Stimulated activated memory B cell treated with anti-CD40 and anti-IgM and Interleukin-4, amounts not matched to agents 10 μg/mL and 1 μg/mL and 100 μg/mL, for 72 hours (primary cell): ENCODE measurements around the gene TRIML1.
A peak's percentile ranks its signal among the peaks of the same experiment; 100 is the strongest.

Experiments
- ATAC-seq: fragments of 150-1000 bp; cut with Tn5 transposase; 2 replicates; pipeline ENCODE4 v1.10.0; 2021
- H3K27ac Mint-ChIP-seq: one replicate; pipeline ENCODE4 v1.8.0; 2022; ENCODE audit warnings: mild to moderate bottlenecking, mixed read lengths
- H3K27me3 Mint-ChIP-seq: one replicate; pipeline ENCODE4 v1.8.0; 2022; ENCODE audit warnings: mixed read lengths
- H3K36me3 Mint-ChIP-seq: one replicate; pipeline ENCODE4 v1.8.0; 2022; ENCODE audit warnings: mixed read lengths
- H3K4me1 Mint-ChIP-seq: one replicate; pipeline ENCODE4 v1.8.0; 2022; ENCODE audit warnings: mixed read lengths
- H3K4me3 Mint-ChIP-seq: one replicate; pipeline ENCODE4 v1.8.0; 2022; ENCODE audit warnings: mild to moderate bottlenecking, moderate library complexity, mixed read lengths
- H3K9me3 Mint-ChIP-seq: one replicate; pipeline ENCODE4 v1.8.0; 2022; ENCODE audit warnings: mixed read lengths

TRIML1 gene, protein sequence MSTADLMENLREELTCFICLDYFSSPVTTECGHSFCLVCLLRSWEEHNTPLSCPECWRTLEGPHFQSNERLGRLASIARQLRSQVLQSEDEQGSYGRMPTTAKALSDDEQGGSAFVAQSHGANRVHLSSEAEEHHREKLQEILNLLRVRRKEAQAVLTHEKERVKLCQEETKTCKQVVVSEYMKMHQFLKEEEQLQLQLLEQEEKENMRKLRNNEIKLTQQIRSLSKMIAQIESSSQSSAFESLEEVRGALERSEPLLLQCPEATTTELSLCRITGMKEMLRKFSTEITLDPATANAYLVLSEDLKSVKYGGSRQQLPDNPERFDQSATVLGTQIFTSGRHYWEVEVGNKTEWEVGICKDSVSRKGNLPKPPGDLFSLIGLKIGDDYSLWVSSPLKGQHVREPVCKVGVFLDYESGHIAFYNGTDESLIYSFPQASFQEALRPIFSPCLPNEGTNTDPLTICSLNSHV

DNA sequence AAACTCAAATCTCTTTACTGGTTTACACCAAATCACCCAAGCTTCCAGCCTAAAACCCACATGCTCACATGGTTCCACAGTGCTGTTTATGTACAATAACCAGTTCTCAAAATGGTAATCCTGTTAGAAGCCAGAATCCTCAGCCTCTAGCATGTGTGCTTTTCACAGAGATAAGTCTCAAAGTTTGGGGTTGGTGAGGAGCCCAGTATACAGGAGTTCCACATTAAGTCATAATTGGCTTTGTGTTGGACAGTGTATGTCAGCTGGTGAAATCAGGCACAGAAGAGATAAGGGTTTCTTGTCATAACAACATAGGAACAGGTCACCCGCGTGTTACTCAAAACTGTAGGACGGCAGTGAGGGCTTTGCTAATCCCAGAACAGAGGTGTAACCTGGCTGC, at the start of gene TRIML1:
TSS of gene TRIML1 (plus strand) at position 301 of the 400 bp plus-strand sequence. CDS start 118 bp downstream, outside the sequence.
- Mint-ChIP-seq H3K4me1 (no peaks in the 10 kb centered on the region), H3K9me3 (no peaks in the 10 kb centered on the region), H3K36me3 (no peaks in the 10 kb centered on the region), H3K27ac (no peak within 1 kb of the TSS), H3K4me3 (no peak within 1 kb of the TSS), H3K27me3 (no peaks in the 10 kb centered on the region)
- no peak for ATAC-seq

DNA sequence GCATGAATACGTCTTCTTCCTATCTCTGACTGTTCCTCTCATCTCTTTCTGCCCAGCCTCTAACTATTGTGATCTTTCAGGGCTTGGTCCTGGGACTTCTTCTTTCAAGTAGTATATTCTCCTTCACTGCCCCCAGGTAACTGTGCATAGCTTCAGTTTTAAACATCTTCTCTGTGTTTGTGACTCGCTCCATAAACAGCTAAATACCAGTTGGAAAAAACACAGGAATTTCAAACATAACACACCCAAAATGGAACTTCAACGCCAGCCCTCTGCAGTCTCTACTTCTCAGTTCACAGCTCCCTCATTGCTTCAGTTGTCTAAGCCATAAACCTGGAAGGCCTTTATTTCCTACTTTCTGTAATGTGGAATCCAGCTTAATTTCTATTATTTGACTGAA, 46.4 kb upstream of the TRIML1 start:
- ATAC-seq: no peak
- Mint-ChIP-seq H3K27ac (no peak overlapping the region), H3K9me3 (no peaks in the 10 kb centered on the region), H3K36me3 (no peaks in the 10 kb centered on the region), H3K4me3 (no peak overlapping the region), H3K27me3 (no peaks in the 10 kb centered on the region), H3K4me1 (no peaks in the 10 kb centered on the region)

DNA sequence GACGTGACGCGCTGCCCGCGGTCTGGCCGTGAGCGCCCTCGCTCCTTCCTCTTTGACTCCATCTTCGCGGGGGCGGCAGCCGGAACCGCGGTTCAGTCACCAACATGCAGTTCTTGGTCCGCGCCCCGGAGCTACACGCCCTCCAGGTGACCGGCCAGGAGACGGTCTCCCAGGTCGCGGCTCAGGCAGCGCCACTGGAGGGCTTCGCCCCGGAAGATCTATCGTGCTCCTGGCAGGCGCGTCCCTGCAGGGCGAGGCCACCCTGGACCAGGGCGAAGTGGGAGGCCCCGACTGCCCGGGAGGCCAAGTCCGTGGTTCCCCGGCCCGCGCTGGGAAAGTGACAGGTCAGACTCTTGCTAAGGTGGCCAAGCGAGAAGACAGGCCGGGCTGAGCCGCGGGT, 32.8 kb upstream of the TRIML1 start:
- no peaks in the 10 kb centered on the region for H3K36me3 Mint-ChIP-seq
- no peak overlapping the region for H3K27ac Mint-ChIP-seq
- peaks cover 12% of the 10 kb centered on the region for H3K9me3 Mint-ChIP-seq
- H3K27me3 Mint-ChIP-seq: no peaks in the 10 kb centered on the region
- no peak overlapping the region for H3K4me3 Mint-ChIP-seq
- no peaks in the 10 kb centered on the region for H3K4me1 Mint-ChIP-seq
- ATAC-seq: no peak

DNA sequence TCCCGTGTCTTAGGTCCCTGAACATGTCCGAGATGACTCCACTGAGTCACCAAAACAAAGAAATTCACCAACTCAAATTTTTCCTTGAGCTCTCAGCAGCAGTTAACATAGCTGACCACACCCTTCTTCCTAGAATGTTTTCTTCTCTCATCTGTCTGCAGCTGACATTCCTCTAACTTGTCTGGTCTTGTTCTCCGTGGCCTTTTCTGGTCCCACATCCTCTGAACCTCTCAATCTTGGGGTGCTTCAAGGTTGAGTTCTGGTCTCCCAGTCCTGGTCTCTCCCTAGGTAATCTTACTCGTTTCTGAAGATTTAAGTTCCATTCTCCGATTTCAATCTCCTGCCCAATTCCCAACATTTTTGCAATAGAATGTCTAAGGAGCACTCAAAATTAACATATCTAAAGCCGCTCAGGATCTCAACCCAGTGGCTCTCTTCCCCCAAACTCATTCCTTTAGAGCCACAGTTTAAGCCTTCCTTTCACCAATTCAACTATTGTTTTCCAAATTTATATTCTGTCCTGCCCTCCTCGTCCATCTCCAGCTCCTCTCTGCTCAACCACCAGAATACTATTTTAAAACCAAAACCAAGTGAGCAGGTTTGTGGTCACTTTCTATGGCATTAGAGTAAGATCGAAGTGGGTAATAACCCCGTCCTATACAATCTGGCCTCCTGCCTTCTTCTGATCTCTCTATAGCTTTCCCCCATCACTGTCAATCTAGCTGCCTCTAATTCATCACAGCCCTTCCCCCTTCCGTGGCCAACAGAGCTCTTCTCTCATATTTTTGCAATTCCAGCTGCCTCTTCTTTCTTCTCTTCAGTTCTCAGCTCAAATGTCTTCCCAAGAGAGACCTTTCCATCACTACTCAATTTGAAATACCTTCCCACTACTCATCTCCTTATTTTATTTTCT, 31.1 kb upstream of the TRIML1 start:
- Mint-ChIP-seq H3K4me3 (no peak overlapping the region), H3K9me3 (peaks cover 11% of the 10 kb centered on the region), H3K27ac (no peak overlapping the region), H3K27me3 (no peaks in the 10 kb centered on the region), H3K4me1 (no peaks in the 10 kb centered on the region), H3K36me3 (no peaks in the 10 kb centered on the region)
- no peak for ATAC-seq

DNA sequence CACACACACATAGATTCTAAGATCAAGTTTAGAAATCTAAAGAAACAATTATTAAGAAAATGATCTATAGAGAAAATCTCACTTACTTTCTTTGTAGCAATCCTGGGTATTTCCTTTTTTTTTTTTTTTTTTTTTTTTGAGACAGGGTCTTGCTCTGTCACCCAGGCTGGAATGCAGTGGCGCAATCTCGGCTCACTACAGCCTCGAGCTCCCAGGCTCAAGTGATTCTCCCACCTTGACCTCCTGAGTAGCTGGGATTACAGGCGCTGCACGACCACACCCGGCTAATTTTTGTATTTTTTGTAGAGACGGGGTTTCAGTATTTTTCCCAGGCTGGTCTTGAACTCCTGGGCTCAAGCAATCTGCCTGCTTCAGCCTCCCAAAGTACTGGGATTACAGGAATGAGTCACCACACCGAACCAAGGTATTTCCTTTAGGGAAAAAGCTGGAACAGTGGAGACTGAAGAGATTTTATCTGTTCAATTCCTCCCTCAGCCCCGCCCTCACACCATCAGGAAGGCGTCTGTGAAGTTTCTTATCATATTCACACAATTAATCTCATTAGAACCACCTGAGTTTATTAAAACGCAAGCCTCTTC, 30.0 kb upstream of the TRIML1 start, which contains the start of gene TRIML2:
TSS of gene TRIML2 (minus strand) at position 447 of the 599 bp plus-strand sequence. CDS start 4,235 bp downstream, outside the sequence.
- H3K27me3 Mint-ChIP-seq: no peaks in the 10 kb centered on the region
- peaks cover 11% of the 10 kb centered on the region for H3K9me3 Mint-ChIP-seq
- H3K4me3 Mint-ChIP-seq: no peak within 1 kb of the TSS
- no peaks in the 10 kb centered on the region for H3K4me1 Mint-ChIP-seq
- H3K36me3 Mint-ChIP-seq: no peaks in the 10 kb centered on the region
- H3K27ac Mint-ChIP-seq: no peak within 1 kb of the TSS
- no peak for ATAC-seq

DNA sequence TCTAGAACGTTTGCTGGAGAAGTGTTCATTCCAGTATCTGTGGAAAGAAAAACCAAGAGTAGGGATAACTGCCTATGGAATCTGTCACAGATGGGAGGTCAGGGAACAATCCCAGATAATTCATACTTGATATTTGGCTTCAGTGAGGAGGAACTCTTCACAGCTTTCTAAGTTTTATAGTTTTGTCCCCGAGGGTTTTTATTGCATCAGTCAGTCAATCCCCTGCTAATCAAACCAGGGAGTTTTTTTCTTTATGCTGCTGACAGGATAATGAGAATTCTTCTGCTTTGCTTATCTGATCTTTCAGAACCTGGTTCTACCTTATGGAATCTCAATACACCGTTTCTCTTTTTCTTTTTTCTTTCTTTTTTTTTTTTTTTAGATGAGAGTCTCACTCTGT, 29.2 kb upstream of the TRIML1 start:
- Mint-ChIP-seq H3K27me3 (no peaks in the 10 kb centered on the region), H3K36me3 (no peaks in the 10 kb centered on the region), H3K4me1 (no peaks in the 10 kb centered on the region), H3K27ac (no peak overlapping the region), H3K4me3 (no peak overlapping the region), H3K9me3 (peaks cover 11% of the 10 kb centered on the region)
- ATAC-seq: no peak

DNA sequence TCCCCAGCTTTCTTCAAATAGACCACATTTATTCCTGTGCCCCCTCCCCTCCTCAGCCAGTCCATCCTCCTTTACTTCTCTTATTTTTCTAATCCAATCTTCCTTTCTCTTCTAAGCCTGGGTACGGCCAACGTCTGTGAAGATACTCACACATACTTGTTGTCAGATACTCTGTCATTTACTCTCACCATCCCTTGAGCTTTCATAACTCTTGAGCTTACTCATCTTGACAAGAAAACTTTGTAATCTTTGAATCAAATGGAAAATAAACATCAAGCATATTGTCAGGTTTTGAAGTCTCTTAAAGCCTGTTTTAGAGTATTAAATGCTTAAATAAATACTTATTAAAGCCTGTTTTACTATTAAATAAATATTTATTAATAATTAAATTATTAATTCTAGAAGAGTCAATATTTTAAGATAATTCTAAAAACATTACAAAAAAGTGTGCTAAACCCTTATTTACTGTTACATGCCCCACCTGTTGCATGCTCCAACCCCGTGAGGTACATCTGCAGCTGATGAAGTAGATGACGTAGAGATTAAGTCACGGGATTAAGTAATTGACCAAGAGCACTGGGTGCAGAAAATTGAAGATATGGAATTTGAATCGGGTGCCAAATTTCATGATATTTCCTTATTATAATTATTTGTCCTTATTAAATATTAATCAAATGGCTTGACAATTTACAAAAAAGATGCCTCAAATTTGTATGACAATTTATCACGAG, 28.3 kb upstream of the TRIML1 start:
- Mint-ChIP-seq H3K27ac (no peak overlapping the region), H3K4me1 (no peaks in the 10 kb centered on the region), H3K9me3 (peaks cover 11% of the 10 kb centered on the region), H3K27me3 (no peaks in the 10 kb centered on the region), H3K36me3 (no peaks in the 10 kb centered on the region), H3K4me3 (no peak overlapping the region)
- no peak for ATAC-seq

DNA sequence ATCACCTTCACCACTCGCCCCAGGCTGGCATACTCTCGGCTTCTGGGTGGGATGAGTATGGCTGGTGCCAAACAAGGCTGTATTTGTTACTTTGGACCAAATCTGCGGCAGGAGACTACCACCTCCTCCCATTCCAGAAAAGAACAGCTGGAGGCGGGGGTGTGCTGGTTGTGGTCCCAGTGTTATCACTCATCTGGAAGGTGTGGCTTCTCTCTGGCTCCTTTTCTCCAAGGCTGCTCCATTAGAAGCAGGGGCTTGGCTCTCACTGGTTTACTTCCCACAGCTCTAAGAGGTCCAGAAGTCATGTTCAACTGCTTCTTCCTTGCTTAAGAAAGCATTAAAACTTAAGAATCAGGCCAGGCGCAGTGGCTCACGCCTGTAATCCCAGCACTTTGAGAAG, 27.3 kb upstream of the TRIML1 start:
- H3K4me1 Mint-ChIP-seq: no peaks in the 10 kb centered on the region
- peaks cover 12% of the 10 kb centered on the region for H3K9me3 Mint-ChIP-seq
- ATAC-seq: no peak
- H3K4me3 Mint-ChIP-seq: no peak overlapping the region
- H3K27me3 Mint-ChIP-seq: no peaks in the 10 kb centered on the region
- H3K36me3 Mint-ChIP-seq: no peaks in the 10 kb centered on the region
- no peak overlapping the region for H3K27ac Mint-ChIP-seq

DNA sequence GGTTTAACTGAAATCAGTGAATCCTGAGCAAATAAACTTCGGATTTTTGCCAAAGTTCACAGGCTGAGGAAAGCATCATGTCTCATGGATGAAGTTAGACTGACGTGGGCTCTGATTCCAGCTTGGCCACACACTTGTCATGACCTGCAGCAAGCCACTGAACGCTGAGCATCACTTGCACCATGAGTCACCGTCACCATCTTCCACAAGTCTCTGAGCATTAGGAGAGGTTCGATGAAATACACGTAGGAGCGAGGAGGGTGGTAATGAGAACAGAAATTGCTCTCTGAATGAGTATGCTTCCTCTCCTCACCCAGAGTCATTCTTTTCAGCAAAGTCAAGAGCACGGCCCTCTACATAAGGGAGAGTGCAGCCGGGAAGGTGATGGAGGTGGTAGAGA, 26.1 kb upstream of the TRIML1 start:
- no peak for ATAC-seq
- Mint-ChIP-seq H3K27me3 (no peaks in the 10 kb centered on the region), H3K9me3 (peaks cover 11% of the 10 kb centered on the region), H3K4me1 (no peaks in the 10 kb centered on the region), H3K4me3 (no peak overlapping the region), H3K27ac (no peak overlapping the region), H3K36me3 (no peaks in the 10 kb centered on the region)

DNA sequence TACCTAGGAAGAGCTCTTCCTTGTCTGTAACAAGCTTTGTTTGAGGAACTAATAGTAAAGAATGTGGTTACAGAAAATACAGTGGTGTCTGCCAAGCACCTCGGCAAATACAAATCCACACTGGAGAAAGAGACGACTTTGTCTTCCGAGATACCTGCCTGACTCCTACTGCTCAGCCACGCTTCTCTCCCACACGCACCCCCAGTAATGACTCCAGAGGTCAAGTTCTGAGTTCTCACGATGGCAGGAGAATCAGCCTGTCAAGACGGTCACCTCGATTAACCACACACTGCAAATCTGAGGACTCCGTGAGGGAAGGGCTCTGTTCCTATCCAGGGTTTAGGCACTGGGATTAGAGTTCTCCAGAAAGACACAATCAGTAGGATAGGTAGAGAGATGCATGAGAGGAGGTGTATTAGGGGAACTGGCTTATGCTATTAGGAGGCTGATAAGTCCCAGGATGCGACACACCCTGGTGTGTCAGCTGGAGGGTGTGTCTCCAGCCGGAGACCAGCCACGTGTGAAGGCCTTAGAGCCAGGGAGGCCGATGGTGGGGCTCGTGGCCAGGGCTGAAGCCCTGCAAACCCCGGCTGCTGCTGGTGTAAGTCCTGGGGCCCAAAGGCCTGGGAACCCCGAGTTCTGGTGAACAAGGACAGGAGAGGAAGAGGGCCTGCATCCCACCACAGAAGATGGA, 21.5 kb upstream of the TRIML1 start:
- H3K4me3 Mint-ChIP-seq: no peak overlapping the region
- no peaks in the 10 kb centered on the region for H3K36me3 Mint-ChIP-seq
- H3K27ac Mint-ChIP-seq: no peak overlapping the region
- ATAC-seq: no peak
- no peaks in the 10 kb centered on the region for H3K4me1 Mint-ChIP-seq
- no peaks in the 10 kb centered on the region for H3K27me3 Mint-ChIP-seq
- peaks cover 5% of the 10 kb centered on the region for H3K9me3 Mint-ChIP-seq

DNA sequence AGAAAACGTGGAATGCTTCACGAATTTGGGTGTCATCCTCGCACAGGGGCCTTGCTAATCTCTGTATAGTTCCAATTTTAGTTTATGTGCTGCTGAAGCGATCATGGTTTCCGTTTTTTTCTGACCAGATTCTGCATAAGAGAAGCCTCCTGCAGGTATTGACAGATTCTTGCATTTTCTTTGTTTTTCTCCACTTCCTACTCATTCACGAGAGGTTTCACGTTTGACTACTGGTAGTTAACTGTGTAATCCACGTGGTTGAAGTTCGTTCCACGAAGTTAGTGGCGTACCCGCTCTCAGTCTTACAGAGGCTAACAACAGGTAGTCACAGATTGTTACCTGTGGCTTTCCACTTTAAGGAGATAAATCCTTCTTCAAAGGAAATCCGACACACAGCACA, 17.7 kb upstream of the TRIML1 start:
- no peak overlapping the region for H3K4me3 Mint-ChIP-seq
- no peak for ATAC-seq
- H3K4me1 Mint-ChIP-seq: no peaks in the 10 kb centered on the region
- H3K27ac Mint-ChIP-seq: no peak overlapping the region
- no peaks in the 10 kb centered on the region for H3K36me3 Mint-ChIP-seq
- peaks cover 5% of the 10 kb centered on the region for H3K9me3 Mint-ChIP-seq
- no peaks in the 10 kb centered on the region for H3K27me3 Mint-ChIP-seq

DNA sequence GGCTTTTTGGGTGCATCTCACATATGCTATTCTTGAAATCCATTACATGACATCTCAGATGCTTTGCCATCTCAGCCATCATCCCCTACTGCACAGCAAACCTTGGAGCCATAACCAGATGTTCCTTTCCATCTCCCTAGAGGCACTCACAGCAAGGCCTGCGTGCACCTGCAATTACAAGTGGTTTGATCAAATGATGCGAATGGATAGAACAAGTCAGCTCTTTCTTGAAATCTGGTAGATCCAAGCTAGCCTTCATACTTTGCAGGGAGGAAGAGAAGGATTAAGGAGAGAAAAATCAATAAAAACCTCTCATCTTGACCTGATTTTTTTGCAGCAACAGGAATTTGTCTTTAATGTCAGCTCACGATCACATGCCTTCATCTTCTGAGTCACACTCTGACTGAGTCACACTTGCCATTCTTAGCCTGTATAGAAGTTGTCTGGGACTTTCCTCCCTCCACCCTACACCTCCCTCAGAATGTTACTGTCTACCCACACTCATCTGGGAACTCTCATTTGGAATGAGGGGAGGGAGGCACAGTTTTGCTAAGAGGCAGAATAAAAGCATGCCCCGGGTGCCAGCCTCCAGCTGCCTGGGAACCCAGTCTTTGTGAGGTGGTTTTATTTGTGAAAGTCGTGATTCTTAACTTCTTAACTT, 11.9 kb upstream of the TRIML1 start:
- no peaks in the 10 kb centered on the region for H3K36me3 Mint-ChIP-seq

DNA sequence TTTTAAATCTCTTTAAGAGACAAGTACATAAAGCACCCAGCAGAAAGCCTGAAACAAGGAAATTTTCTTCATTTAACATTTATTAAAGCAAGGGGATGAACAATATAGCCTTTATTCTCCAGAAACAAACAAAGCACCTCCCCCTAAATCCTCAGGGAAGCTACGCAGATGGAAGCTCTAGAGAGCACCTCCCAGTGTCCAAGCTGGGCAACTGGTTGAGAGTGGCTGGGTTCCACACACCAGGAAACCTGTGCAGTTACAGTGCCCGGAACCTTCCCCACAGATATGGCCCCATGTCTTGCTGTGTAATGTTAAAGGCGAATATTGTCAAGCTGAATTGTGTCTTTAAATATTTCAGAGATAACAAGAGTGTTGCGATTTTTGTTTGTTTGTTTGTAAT, 8.9 kb upstream of the TRIML1 start:
- Mint-ChIP-seq H3K36me3 (no peaks in the 10 kb centered on the region), H3K9me3 (peaks cover 2% of the 10 kb centered on the region), H3K4me3 (no peak overlapping the region), H3K27me3 (no peaks in the 10 kb centered on the region), H3K27ac (no peak overlapping the region), H3K4me1 (no peaks in the 10 kb centered on the region)
- no peak for ATAC-seq

More for the DNA sequence above, 11.9 kb upstream of the TRIML1 start:
- H3K4me3 Mint-ChIP-seq: no peak overlapping the region
- no peaks in the 10 kb centered on the region for H3K4me1 Mint-ChIP-seq
- no peak overlapping the region for H3K27ac Mint-ChIP-seq
- peak; percentile 51 for ATAC-seq
- H3K9me3 Mint-ChIP-seq: no peaks in the 10 kb centered on the region
- no peaks in the 10 kb centered on the region for H3K27me3 Mint-ChIP-seq

DNA sequence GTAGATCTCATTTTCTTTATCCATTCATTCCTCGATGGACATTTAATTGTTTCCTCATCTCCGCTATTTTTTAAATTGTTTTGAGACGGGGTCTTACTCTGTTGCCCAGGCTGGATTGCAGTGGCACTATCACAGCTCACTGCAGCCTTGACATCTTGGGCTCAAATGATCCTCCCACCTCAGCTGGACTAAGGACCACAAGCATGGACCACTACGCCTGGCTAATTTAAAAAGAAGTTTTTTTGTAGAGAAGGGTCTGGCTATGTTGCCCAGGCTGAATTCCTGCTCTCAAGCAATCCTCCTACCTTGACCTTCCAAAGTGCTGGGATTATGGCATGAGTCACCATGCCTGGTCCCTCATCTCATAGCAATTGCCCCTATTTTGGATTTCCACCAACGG, 7.0 kb upstream of the TRIML1 start:
- H3K4me3 Mint-ChIP-seq: no peak overlapping the region
- H3K36me3 Mint-ChIP-seq: no peaks in the 10 kb centered on the region
- no peaks in the 10 kb centered on the region for H3K27me3 Mint-ChIP-seq
- peaks cover 2% of the 10 kb centered on the region for H3K9me3 Mint-ChIP-seq
- no peak for ATAC-seq
- H3K4me1 Mint-ChIP-seq: no peaks in the 10 kb centered on the region
- H3K27ac Mint-ChIP-seq: no peak overlapping the region
